HFFc6 (cell line): Measurements from ENCODE around the gene FIS1. TPM values are rescaled to one million over a fixed set of nuclear protein-coding genes. Genes with fewer than 3 reads are reported as not detected.

Source experiments
- DNase-seq: peaks from one replicate; pipeline ENCODE4 v3.0.0-alpha.2; 2018
- H3K27ac Mint-ChIP-seq: 2 replicates; pipeline ENCODE4 v1.8.0; 2020; ENCODE audit warnings: mild to moderate bottlenecking, mixed read lengths
- H3K27me3 Mint-ChIP-seq: 2 replicates; pipeline ENCODE4 v1.8.0; 2021; ENCODE audit warnings: mild to moderate bottlenecking, moderate library complexity, mixed read lengths; ENCODE audit not compliant: insufficient read depth
- H3K36me3 Mint-ChIP-seq: 2 replicates; pipeline ENCODE4 v1.8.0; 2021; ENCODE audit warnings: low read depth, mixed read lengths
- H3K4me1 Mint-ChIP-seq: 2 replicates; pipeline ENCODE4 v1.8.0; 2020; ENCODE audit warnings: low read depth, mixed read lengths
- H3K4me3 Mint-ChIP-seq: 2 replicates; pipeline ENCODE4 v1.8.0; 2020; ENCODE audit warnings: mild to moderate bottlenecking, moderate library complexity, mixed read lengths
- H3K9me3 Mint-ChIP-seq: 2 replicates; pipeline ENCODE4 v1.8.0; 2020; ENCODE audit warnings: mild to moderate bottlenecking, mixed read lengths
- total RNA-seq, 6 experiments: library from RNA; stranded (reverse); fragmentation: NEBNext Ultra II Directional; extraction: Animal tissue kit (Norgen Biotek cat#: 25700); gene quantifications; 2 replicates in 1 of 6; 3 replicates in 5 of 6; pipeline ENCODE4 v1.2.3, GENCODE V29; 2021
- TF ChIP-seq, protein P1 (sequence below): fragments of 200-600 bp; sonication (generic); IDR thresholded peaks from 2 replicates; pipeline ENCODE4 v1.5.0; 2021; ENCODE audit warnings: antibody characterized with exemption, mild to moderate bottlenecking

FIS1 gene
- total RNA-seq, 6 experiments from 2014 or later: 160 to 220 (median 192) TPM

DNA sequence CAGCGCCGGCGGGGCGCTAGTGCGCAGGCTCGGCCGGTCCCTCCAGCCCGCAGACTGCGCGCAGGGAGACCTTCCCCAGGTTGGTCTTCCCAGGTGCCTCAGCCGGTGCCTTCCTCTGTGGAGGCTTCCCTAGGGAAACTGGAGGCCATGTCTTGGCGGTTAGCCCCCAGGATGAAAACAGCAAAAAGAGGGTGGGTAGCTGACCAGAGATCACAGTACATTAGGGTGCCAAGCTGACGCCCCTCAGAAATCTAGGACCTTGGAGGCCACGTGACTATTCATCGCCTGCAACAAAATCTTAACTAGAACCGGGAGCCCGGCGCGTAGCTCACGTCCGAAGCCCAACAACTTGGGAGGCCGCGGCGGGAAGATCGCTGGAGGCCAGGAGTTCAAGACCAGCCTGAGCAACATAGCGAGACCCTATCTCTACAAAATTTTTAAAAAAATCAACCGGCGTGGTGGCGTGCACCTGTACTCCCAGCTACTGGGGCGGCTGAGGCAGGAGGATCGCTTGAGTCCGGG is 327 bp upstream of the FIS1 start:
- peaks cover 13% of the 10 kb centered on the region; the same call in 1 of the 2 replicates for H3K36me3 Mint-ChIP-seq
- TF ChIP-seq, protein P1, sequence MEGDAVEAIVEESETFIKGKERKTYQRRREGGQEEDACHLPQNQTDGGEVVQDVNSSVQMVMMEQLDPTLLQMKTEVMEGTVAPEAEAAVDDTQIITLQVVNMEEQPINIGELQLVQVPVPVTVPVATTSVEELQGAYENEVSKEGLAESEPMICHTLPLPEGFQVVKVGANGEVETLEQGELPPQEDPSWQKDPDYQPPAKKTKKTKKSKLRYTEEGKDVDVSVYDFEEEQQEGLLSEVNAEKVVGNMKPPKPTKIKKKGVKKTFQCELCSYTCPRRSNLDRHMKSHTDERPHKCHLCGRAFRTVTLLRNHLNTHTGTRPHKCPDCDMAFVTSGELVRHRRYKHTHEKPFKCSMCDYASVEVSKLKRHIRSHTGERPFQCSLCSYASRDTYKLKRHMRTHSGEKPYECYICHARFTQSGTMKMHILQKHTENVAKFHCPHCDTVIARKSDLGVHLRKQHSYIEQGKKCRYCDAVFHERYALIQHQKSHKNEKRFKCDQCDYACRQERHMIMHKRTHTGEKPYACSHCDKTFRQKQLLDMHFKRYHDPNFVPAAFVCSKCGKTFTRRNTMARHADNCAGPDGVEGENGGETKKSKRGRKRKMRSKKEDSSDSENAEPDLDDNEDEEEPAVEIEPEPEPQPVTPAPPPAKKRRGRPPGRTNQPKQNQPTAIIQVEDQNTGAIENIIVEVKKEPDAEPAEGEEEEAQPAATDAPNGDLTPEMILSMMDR: no peak
- no peak for DNase-seq
- H3K27me3 Mint-ChIP-seq: no peaks in the 10 kb centered on the region; the same call in 1 of the 2 replicates
- peaks cover 17% of the 10 kb centered on the region for H3K4me1 Mint-ChIP-seq
- peak overlapping the region; percentile 91 for H3K27ac Mint-ChIP-seq
- H3K9me3 Mint-ChIP-seq: no peaks in the 10 kb centered on the region
- H3K4me3 Mint-ChIP-seq: peak overlapping the region; percentile 97

DNA sequence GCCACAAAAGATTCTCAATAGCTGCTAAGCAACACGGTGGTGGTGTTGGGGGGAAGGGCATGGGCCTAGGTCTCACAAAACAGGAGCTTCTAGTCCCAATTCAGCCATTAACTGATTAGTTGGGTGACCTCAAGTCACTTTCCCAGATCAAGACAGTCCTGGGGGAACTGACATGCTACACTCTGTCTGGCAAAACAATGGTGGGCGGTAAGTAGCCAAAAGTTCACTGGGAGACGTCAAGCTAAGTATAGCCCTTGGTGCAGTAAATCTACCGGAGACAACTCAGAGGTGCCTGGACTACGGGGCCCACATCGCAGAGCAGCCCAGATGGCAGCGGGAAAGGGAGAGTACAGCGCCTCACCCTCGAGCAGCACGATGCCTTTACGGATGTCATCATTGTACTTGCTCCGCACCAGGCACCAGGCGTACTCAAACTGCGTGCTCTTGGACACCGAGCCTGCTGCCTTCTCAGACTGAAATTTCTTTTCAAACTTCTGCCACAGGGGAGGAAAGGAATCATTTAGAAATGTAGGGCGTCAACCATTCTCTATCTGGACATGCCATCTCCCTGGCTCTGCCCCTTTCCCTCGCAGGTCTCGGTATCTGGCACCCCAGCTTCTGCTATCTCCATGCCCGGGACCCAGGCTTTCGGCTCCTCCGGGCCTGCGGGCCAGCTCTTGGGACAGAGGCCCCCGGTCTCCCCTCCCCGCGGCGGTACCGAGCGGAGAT is 1.1 kb downstream of the FIS1 start:
- H3K27ac Mint-ChIP-seq: peak overlapping the region; percentile 91
- H3K9me3 Mint-ChIP-seq: no peaks in the 10 kb centered on the region
- DNase-seq: no peak
- TF ChIP-seq, protein P1: no peak
- H3K4me3 Mint-ChIP-seq: peak overlapping the region; percentile 97
- H3K36me3 Mint-ChIP-seq: peaks cover 10% of the 10 kb centered on the region; the same call in 1 of the 2 replicates
- H3K4me1 Mint-ChIP-seq: peaks cover 14% of the 10 kb centered on the region
- no peaks in the 10 kb centered on the region; the same call in 1 of the 2 replicates for H3K27me3 Mint-ChIP-seq

DNA sequence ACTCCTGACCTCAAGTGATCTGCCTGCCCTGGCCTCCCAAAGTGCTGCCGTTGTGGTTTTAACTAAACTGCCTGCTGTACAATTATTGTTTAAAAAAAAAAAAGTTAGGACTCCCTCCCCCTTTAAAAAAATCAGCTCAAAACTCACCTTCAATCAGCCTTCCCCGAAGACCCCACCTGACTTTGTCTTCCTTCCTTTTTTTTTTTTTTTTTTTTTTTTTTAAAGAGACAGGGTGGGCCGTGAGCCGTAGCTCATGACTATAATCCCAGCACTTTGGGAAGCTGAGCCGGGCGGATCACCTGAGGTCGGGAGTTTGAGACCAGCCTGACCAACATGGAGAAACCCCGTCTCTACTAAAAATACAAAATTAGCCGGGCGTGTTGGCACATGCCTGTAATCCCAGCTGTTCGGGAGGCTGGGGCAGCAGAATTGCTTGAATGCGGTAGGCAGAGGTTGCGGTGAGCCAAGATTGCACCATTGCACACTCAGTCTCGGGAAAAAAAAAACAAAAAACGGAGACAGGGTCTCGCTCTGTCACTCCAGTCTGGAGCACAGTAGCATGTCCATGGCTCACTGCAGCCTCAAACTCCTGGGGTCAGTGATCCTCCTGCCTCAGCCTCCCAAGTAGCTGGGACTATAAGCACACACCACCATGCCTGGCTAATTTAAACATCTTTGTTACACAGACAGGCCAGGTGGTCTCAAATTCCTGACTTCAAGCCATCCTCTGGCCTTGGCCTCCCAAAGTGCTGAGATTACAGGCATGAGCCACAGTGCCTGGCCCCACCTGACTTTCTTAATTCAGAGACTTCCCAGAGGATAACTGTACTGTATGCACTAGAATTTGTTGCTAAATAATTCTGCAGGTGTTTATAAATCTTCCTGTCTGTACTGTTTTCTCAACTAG is 3.2 kb downstream of the FIS1 start:
- TF ChIP-seq, protein P1: no peak
- Mint-ChIP-seq H3K4me1 (peaks cover 20% of the 10 kb centered on the region), H3K9me3 (no peaks in the 10 kb centered on the region), H3K27ac (no peak overlapping the region), H3K27me3 (no peaks in the 10 kb centered on the region; the same call in 1 of the 2 replicates), H3K36me3 (peaks cover 10% of the 10 kb centered on the region; the same call in 1 of the 2 replicates), H3K4me3 (no peak overlapping the region)
- no peak for DNase-seq

DNA sequence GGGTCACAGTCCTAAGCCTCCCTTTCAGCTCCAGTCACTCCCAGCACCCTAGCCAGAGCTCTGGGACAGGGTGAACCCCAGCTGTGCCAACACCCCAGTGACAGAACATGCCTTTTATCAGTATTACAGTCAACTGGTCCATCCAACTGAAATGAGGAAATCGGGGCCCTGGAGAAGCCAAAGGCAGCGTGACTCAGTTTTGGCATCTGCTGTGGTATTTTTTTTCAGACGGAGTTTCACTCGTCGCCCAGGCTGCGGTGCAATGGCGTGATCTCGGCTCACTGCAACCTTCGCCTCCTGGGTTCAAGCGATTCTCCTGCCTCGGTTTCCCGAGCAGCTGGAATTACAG is 3.9 kb downstream of the FIS1 start:
- no peak overlapping the region for H3K4me3 Mint-ChIP-seq
- peaks cover 20% of the 10 kb centered on the region for H3K4me1 Mint-ChIP-seq
- no peak for DNase-seq
- TF ChIP-seq, protein P1: no peak
- H3K9me3 Mint-ChIP-seq: no peaks in the 10 kb centered on the region
- peaks cover 9% of the 10 kb centered on the region; the same call in 1 of the 2 replicates for H3K36me3 Mint-ChIP-seq
- no peaks in the 10 kb centered on the region; the same call in 1 of the 2 replicates for H3K27me3 Mint-ChIP-seq
- no peak overlapping the region for H3K27ac Mint-ChIP-seq

DNA sequence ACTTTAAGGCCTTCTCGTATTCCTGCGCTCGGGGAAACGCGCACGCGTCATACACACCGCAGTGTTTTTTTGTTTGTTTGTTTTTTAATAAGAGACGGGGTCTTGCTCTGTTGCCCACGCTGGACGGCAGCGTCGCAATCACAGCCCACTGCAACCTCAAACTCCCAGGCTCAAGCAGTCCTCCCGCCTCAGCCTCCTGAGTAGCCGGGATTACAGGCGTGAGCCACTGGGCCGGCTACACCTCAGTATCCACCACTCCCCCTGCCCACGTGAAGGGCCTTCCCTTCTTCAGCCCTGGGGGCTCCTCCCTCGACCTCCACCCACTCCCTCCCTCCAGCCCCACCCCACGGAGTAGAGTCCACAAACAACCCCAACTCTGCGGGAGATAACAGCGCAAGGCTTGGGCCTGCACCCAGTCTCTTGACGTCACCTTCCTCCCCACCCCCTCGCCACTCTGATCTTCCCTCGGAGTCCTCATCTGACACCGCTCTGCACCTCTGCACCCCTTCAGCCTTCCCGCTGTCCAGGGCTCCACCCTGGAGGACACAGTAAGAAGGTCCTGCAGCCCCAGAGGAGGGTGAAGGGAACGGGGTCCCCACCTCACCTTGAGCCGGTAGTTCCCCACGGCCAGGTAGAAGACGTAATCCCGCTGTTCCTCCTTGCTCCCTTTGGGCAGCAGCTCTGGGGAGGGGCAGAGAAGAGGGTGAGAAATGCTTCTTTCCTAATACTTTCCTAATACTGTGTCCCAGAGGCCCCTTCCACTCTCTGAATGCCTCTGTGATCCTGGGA is 4.5 kb downstream of the FIS1 start:
- H3K4me1 Mint-ChIP-seq: peaks cover 20% of the 10 kb centered on the region
- DNase-seq: no peak
- H3K36me3 Mint-ChIP-seq: peaks cover 4% of the 10 kb centered on the region; the same call in 1 of the 2 replicates
- no peak overlapping the region for H3K4me3 Mint-ChIP-seq
- TF ChIP-seq, protein P1: no peak
- no peaks in the 10 kb centered on the region for H3K9me3 Mint-ChIP-seq
- no peak overlapping the region for H3K27ac Mint-ChIP-seq
- H3K27me3 Mint-ChIP-seq: no peaks in the 10 kb centered on the region; the same call in 1 of the 2 replicates
